IgD-negative memory B cell (primary cell): ENCODE results near the gene TUBB2B. TPM values are rescaled to one million over a fixed set of nuclear protein-coding genes. Genes with fewer than 3 reads are reported as not detected.

Experiments used
- H3K27ac Mint-ChIP-seq, 3 donors: one replicate each; pipeline ENCODE4 v1.8.0; 2020 to 2022; ENCODE audit warnings: mild to moderate bottlenecking in 3 of 3, mixed read lengths in 3 of 3, moderate library complexity in 1 of 3
- H3K27me3 Mint-ChIP-seq: one replicate; pipeline ENCODE4 v1.8.0; 2021; ENCODE audit warnings: mixed read lengths
- H3K36me3 Mint-ChIP-seq: one replicate; pipeline ENCODE4 v1.8.0; 2020; ENCODE audit warnings: mild to moderate bottlenecking, mixed read lengths
- H3K4me1 Mint-ChIP-seq, 3 donors: one replicate each; pipeline ENCODE4 v1.8.0; 2020 to 2022; ENCODE audit warnings: mixed read lengths in 3 of 3, mild to moderate bottlenecking in 1 of 3
- H3K4me3 Mint-ChIP-seq, 4 donors: one replicate each; pipeline ENCODE4 v1.8.0; 2020 to 2022; ENCODE audit warnings: mild to moderate bottlenecking in 4 of 4, mixed read lengths in 4 of 4, moderate library complexity in 3 of 4
- H3K9me3 Mint-ChIP-seq, 3 donors: one replicate each; pipeline ENCODE4 v1.8.0; 2020 to 2021; ENCODE audit warnings: mixed read lengths in 3 of 3, mild to moderate bottlenecking in 1 of 3
- polyA plus RNA-seq: library from polyadenylated mRNA; unstranded; fragments of 300-500 nt; fragmentation: Illumina TruSeq; gene quantifications from one replicate; pipeline ENCODE4 v1.2.3, GENCODE V29; 2021

Gene TUBB2B
- 0.55 TPM for polyA plus RNA-seq

DNA sequence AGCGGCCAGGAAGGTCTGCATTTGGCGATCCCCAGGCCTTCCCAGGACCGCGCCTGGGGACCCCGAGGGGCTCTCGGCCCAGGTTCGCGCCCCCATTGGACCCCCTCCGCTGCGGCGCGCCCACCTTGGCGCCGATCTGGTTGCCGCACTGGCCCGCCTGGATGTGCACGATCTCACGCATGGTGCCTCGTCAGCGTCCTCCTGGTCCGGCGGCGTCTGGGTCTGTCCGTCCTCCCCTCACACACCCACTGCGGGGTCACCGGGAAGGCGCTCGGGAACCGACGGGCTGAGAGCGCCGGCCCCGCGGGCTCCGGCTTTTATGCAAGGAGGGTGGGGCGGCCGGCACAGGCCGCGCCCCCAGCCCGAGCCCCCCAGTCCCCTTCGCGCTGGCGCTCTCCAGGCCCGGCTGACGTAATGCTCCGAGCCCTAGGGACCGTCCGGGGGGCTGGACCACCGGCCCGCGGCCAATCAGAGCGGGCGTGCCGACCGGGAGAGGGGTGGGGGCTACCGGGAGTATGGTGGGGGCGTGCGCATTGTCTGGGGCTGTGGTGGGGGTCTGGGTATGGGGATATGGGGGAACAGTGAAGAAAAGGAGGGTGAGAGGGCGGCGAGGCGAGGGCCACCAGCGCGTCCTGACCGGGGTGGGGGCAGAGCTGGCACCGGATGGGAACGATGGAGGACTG is at the start of gene TUBB2B:
Gene TUBB2B, minus strand, starts transcription at position 291 of the 683 bp plus-strand sequence. Its CDS starts 110 bp downstream, at position 181.
- H3K4me3 Mint-ChIP-seq: peak within 1 kb of the TSS; percentile 76 to 90 (median 84)
- H3K27me3 Mint-ChIP-seq: peaks cover 46% of the 10 kb centered on the region
- H3K36me3 Mint-ChIP-seq: no peaks in the 10 kb centered on the region
- peak within 1 kb of the TSS in 2 of 3 donors; percentile 67 to 76 for H3K27ac Mint-ChIP-seq
- no peaks in the 10 kb centered on the region for H3K9me3 Mint-ChIP-seq
- H3K4me1 Mint-ChIP-seq: peaks cover 21 to 31% (median 22%) of the 10 kb centered on the region in 3 donors

DNA sequence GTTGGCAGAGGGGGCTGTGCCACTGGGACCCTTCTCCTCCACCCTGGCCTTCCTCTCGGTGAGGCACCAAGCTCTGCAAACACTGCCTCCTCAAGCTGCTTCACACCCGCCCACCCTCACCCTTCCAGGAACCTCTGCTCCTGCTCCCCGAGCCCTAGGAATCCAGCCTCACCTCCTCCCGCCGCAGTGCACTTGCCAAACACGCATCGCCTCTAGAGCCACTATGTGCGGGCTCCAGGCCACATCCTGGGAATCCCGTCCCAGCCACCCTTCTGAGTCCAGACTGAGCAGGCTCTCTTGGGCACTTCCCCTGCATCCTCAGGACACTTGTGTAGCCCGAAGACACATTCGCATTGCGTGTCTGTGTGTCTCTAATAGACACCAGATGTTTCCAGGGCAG is 49.8 kb upstream of the TUBB2B start:
- Mint-ChIP-seq H3K27me3 (no peaks in the 10 kb centered on the region), H3K9me3 (no peaks in the 10 kb centered on the region), H3K27ac (no peak overlapping the region), H3K4me3 (no peak overlapping the region), H3K4me1 (peaks cover 0 to 6% (median 5%) of the 10 kb centered on the region in 3 donors), H3K36me3 (peaks cover 2% of the 10 kb centered on the region)

DNA sequence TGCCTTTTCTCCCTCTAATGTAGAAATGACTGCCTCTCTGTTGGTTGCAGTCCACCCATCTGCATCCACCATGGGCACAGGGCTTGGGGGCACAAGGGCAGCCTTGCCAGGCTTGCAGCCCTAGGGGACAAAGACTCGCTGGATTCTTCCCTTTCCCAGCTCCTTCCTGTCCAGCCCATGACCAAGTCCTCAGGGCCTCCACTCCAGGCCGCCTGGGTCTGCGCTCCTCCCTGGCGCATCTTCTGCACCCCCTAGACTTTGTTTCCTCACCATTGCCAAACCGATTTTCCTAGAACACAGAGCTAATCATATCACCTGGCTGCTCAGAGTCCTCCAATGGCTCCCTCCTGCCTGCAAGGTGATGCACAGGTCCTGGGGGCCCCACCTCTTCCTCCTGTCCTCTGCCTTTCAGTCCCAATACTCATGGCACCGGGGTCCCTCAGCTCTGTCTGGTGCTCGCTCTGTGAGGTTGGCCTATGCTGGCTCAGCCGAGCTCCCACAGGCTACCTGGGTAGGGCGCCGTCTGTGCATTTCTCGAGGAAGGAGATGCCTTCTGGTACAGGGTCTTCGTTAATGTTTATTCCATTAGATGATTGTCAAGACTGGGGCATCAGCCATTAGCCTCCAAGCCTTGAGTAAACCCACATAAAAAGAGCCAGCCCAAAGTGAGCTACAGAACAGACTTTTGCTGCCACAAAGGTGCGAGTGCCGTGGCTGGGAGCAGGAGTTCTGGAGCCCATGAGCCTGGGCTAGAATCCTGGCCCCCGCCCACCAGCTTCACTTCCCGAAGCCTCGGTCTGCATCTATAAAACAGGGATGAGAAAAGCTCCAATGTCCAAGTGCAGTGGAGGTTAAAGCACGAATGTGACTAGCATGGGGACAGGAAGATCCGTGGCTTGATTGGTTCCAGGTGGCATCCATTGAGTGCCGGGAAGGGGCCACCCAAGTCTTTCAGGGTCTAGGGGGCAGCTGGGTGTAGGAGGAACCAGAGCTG is 49.0 kb upstream of the TUBB2B start:
- H3K27ac Mint-ChIP-seq: peak overlapping the region in 1 of 3 donors; percentile 82
- H3K4me3 Mint-ChIP-seq: peak overlapping the region in 1 of 4 donors; percentile 55
- peaks cover 2% of the 10 kb centered on the region for H3K36me3 Mint-ChIP-seq
- no peaks in the 10 kb centered on the region for H3K9me3 Mint-ChIP-seq
- no peaks in the 10 kb centered on the region for H3K27me3 Mint-ChIP-seq
- H3K4me1 Mint-ChIP-seq: peaks cover 0 to 6% (median 5%) of the 10 kb centered on the region in 3 donors

DNA sequence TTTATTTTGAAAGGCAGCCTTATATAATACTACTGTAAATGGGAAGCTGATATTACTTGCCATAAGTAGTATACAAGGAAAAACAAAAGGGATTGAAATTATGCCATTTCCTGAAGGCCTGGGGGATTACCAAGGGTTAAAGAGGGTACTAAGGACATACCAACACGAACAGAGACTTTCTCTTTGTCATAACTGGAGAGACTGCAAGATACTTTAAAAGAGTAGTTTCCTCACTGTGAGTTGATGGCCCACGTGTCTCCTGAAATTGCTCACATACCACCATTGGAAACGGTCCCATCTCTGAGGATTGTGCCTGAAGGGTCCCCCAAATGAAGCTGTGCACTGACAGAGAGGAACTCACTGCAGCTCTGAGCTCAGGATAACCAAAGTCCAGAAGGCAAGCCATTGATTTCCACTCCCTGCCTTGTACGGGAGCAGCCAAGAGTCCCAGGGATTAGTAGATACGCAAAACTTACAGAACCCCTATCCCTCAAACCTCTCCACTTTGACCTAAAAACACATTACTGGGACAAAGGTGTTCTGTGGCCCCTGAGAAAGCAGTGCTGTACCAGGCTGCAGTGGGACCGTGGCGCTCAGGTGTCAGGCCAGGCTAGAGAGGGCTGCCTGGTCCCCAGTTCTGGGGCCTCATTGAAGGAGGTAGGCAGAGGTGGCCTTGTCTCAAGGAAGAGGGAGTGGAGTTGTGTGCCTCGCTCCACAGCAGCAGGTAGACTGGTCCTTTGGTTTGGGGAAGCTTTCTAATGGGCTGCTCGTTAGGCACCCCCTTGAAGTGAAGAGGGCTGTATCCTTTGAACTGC is 46.5 kb upstream of the TUBB2B start:
- H3K27ac Mint-ChIP-seq: no peak overlapping the region
- no peaks in the 10 kb centered on the region for H3K9me3 Mint-ChIP-seq
- peaks cover 2% of the 10 kb centered on the region for H3K36me3 Mint-ChIP-seq
- H3K27me3 Mint-ChIP-seq: no peaks in the 10 kb centered on the region
- no peak overlapping the region for H3K4me3 Mint-ChIP-seq
- peaks cover 0 to 8% (median 0%) of the 10 kb centered on the region in 3 donors for H3K4me1 Mint-ChIP-seq

DNA sequence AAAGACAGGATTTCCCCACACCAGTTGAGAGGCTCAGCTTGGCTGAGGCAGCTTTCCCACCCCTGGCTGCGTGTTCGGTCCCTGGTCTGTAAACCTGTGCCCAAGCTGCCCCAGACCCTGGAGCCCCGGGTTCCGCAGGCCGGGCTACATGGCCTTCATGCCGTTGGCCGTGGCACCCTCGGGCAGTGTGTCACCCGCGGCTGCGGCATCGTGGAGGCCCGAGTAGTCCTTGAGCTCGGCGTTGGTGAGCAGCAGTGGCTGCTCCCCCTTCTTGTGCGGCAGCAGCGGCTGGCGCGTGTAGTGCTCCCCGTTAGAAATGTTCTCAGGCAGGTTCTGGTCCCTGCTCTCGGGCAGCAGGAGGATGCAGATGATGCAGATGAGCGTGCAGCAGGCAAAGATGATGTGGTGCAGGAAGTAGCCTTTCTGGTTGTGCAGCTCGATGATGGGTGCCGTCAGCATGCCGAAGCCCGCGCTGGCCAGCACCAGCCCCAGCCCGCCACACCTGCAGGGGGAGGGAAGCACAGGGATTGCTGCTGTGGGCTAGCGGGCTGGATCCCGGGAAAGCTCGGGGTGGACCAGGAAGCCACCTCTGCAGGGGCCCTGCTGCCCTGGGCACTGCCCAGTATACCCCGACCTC is 45.6 kb upstream of the TUBB2B start:
- Mint-ChIP-seq H3K4me1 (peaks cover 0 to 8% (median 1%) of the 10 kb centered on the region in 3 donors), H3K4me3 (no peak overlapping the region), H3K27me3 (no peaks in the 10 kb centered on the region), H3K36me3 (peaks cover 2% of the 10 kb centered on the region), H3K27ac (no peak overlapping the region), H3K9me3 (no peaks in the 10 kb centered on the region)

DNA sequence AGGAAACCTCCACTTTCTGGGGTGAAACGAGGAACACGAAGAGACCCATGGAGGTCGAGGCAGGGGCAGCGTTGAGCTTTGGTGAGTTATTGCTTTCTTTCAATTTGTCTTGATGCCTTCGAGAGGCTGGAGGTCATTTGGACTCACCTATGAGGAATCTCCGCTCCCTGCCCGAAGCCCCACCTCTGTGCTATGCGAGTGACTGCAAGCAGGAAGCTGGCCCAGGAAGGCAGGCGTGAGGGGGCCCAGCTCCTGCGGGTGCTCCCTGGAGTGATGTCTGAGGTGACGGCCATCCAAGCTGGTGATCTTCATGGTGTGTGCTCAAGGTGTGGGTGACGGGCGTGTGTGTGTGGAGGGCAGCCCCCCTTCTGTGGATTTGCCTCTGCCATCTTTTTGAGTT is 44.3 kb upstream of the TUBB2B start:
- peaks cover 0 to 9% (median 7%) of the 10 kb centered on the region in 3 donors for H3K4me1 Mint-ChIP-seq
- peaks cover 2% of the 10 kb centered on the region for H3K36me3 Mint-ChIP-seq
- H3K27me3 Mint-ChIP-seq: no peaks in the 10 kb centered on the region
- H3K4me3 Mint-ChIP-seq: no peak overlapping the region
- H3K9me3 Mint-ChIP-seq: no peaks in the 10 kb centered on the region
- H3K27ac Mint-ChIP-seq: no peak overlapping the region

DNA sequence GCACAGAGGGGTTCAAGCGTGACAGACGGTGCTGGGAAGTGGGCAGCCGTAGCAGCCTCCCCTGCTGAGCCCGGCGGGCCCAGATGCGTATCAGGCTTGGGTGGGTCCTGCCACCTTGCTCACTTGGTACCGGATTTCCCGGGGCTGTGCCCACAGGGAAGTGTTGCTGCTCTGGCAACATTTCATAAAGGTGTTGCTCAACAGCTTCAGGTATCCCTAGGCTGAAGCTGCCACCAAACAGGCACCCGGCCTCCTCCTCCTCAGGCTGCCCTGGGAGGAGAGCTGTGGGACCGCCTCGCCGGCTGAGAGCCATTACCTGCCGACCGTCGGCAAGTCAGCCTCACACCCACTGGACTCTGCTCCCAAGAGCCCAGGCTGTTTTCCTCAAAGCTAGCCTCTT is 42.8 kb upstream of the TUBB2B start:
- Mint-ChIP-seq H3K36me3 (peaks cover 2% of the 10 kb centered on the region), H3K4me1 (peaks cover 4 to 13% (median 7%) of the 10 kb centered on the region in 3 donors), H3K9me3 (no peaks in the 10 kb centered on the region), H3K27me3 (no peaks in the 10 kb centered on the region), H3K4me3 (no peak overlapping the region), H3K27ac (no peak overlapping the region)

DNA sequence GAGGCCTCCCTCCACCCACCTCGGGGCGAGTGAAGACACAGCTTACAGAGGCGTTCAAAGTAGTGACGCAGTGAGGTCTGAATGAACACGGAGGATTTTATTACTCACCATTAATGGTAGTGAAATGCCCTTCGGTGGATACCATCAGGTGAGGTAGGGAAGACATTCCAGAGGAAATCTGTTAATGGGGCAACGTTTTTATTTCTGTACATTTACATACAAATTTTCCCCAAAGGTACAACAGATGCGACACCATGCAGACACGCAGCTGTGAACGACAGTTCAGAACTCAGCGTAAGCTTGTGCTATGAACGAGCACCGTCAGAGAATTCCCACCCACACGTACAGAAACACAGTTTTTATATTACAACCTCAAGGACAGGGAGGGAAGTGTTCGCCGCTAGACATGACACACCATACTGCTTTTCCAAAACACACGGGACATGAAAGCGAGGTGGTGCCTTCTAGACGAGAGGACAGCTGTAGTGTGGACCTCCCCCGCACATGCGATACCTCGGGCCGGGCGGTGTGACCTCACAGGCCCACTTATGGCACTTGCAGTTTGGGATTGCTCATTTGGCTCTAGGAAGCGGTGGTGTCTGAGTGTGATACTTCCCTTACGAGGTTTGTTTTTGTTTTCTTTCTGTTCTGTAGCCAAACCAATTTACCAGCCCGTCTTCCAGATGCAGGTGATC is 42.0 kb upstream of the TUBB2B start:
- Mint-ChIP-seq H3K27me3 (no peaks in the 10 kb centered on the region), H3K36me3 (peaks cover 2% of the 10 kb centered on the region), H3K27ac (no peak overlapping the region), H3K4me3 (no peak overlapping the region), H3K4me1 (peaks cover 4 to 15% (median 7%) of the 10 kb centered on the region in 3 donors), H3K9me3 (no peaks in the 10 kb centered on the region)

DNA sequence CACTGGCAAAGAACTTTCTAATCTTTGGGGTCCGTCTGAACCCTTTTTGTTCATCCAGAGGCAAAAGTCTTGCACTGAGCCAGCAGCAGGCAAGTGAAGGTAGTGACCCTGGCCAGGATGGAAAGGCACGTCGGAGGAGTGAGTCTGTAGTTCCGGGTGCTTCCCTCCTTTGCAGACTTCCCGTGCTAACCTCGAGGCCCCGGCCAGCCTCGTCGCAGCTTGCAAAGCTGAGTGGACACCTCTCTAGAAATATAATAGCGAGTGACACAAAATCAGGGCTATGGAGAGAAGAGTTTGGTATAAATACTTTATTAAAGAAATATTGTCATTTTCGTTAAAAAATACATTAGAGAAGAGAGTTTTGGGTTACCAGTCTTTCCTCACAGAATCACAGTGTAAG is 41.2 kb upstream of the TUBB2B start:
- Mint-ChIP-seq H3K27ac (peak overlapping the region in 1 of 3 donors; percentile 1), H3K36me3 (peaks cover 2% of the 10 kb centered on the region), H3K4me1 (peaks cover 4 to 12% (median 7%) of the 10 kb centered on the region in 3 donors), H3K9me3 (no peaks in the 10 kb centered on the region), H3K27me3 (no peaks in the 10 kb centered on the region), H3K4me3 (peak overlapping the region in 1 of 4 donors; percentile 63)

DNA sequence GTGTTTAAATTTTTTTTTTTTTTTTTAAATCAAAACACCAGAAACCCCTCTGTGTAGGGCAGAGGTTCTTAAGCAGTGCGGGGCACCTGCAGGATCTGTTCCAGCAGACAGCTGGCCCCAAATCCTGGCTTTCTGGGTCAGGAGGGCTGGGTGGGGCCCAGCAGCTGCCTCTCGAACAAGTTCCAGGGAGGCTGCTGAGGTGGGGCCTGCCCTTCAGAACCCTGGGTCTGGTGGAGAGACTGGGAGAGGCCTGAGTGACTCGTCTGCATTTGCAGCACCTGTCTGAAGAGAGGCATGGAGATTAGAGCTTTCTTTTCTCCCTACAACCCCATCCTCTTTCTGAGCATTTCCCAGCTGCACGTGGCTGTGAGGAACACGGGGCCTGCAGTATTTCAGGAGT is 39.7 kb upstream of the TUBB2B start:
- Mint-ChIP-seq H3K9me3 (no peaks in the 10 kb centered on the region), H3K27ac (no peak overlapping the region), H3K4me1 (peaks cover 10 to 21% (median 16%) of the 10 kb centered on the region in 3 donors), H3K4me3 (no peak overlapping the region), H3K27me3 (no peaks in the 10 kb centered on the region), H3K36me3 (peaks cover 2% of the 10 kb centered on the region)

DNA sequence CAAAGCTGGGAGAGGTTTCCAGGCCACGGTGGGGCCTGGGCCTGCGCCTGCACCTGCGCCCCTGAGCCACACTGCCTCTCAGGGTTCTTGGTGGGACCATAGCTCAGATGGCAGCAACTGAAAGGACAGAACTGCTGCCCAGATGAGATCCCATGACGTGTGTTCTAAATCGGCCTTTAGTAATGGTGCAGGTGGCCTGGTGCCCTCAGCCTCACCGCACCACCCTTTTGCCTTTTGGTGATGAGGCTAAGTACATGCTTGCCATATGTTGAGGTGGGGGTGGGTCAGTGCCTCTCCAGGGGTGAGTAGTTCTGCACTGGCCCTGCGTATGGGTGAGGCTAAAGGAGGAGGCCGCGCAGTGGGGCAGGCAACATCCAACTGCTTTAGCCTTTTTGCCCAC is 38.7 kb upstream of the TUBB2B start:
- H3K36me3 Mint-ChIP-seq: peaks cover 2% of the 10 kb centered on the region
- no peak overlapping the region for H3K4me3 Mint-ChIP-seq
- H3K9me3 Mint-ChIP-seq: no peaks in the 10 kb centered on the region
- peaks cover 17 to 29% (median 20%) of the 10 kb centered on the region in 3 donors for H3K4me1 Mint-ChIP-seq
- no peak overlapping the region for H3K27ac Mint-ChIP-seq
- H3K27me3 Mint-ChIP-seq: no peaks in the 10 kb centered on the region

DNA sequence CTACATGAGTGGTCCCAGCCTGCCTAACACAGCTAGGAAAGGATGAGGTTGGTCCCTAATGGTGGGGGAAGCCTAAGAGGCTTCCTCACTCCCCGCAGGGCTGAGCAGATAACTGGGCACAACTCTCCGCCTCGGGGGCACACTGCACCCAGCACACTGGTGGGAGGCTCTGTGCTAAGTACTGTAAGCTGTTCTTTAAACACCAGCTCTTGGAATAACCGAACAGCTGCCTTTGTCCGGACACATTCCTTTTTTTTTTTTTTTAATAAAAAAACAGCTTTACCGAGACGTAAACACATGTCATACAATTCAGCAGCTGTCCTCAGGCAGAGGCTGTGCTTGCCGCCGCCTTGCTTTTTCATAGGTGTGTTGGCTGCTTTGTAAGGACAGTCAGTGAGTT is 38.2 kb upstream of the TUBB2B start:
- H3K27ac Mint-ChIP-seq: no peak overlapping the region
- no peak overlapping the region for H3K4me3 Mint-ChIP-seq
- H3K9me3 Mint-ChIP-seq: no peaks in the 10 kb centered on the region
- H3K36me3 Mint-ChIP-seq: peaks cover 2% of the 10 kb centered on the region
- H3K4me1 Mint-ChIP-seq: peaks cover 22 to 32% (median 22%) of the 10 kb centered on the region in 3 donors
- no peaks in the 10 kb centered on the region for H3K27me3 Mint-ChIP-seq

DNA sequence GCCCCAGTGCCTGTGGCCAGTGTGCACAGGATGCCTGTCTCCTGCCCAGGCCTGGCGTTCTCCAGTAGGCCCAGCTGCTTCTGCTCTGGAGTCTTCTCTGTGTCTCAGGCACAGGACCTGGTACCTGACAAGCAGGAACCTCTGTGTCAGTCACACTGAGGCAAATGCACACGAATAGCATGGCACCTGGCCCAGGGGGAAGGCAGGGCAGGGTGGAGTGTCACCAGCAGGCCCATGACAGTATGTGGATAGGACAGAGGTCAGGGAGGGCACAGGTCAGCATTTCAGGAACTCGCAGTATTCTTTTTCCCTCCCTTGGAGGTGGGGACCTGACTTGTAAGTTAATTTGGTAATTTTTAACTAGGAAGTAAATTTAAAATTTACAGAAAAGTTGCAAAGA is 36.9 kb upstream of the TUBB2B start:
- Mint-ChIP-seq H3K27me3 (no peaks in the 10 kb centered on the region), H3K4me3 (no peak overlapping the region), H3K36me3 (peaks cover 2% of the 10 kb centered on the region), H3K9me3 (no peaks in the 10 kb centered on the region), H3K27ac (no peak overlapping the region), H3K4me1 (peaks cover 25 to 37% (median 32%) of the 10 kb centered on the region in 3 donors)

DNA sequence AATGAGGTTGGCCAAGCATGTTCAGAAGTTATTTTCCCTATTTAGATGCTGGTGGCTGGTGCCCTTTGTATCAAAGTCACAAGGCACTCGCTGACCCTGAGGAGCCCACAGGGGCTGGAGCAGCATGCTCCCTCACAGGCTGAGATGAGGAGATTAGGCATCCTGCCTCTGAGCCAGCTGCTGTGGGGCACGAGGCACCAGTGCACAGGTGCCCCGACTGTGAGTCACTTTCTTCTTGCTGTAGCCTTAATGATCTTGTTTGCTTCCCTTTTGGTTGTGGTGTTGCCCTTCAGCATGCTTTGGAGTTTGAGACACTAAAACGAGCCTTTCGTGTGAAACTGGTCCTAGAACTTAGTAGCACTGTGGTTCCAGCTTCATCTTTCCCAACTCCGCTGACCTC is 35.6 kb upstream of the TUBB2B start:
- Mint-ChIP-seq H3K4me3 (peak overlapping the region in 3 of 4 donors; percentile 37 to 67 (median 67)), H3K9me3 (no peaks in the 10 kb centered on the region), H3K27ac (no peak overlapping the region), H3K4me1 (peaks cover 24 to 37% (median 32%) of the 10 kb centered on the region in 3 donors), H3K27me3 (no peaks in the 10 kb centered on the region), H3K36me3 (no peaks in the 10 kb centered on the region)
